SK-N-SH (cell line): ENCODE data around the gene DMD.

Source experiments
- CTCF ChIP-seq: fragments of 200-600 bp; sonication (generic); IDR thresholded peaks from 2 replicates; pipeline ENCODE4 v1.6.1; 2017; ENCODE audit warnings: antibody characterized with exemption, mild to moderate bottlenecking, moderate library complexity
- JUND ChIP-seq: IDR thresholded peaks from 2 replicates; pipeline ENCODE4 v1.4.0; 2012
- NFIC ChIP-seq: IDR thresholded peaks from 2 replicates; pipeline ENCODE4 v1.4.0; 2012; ENCODE audit warnings: borderline replicate concordance
- NRF1 ChIP-seq: IDR thresholded peaks from 2 replicates; pipeline ENCODE4 v1.6.1; 2012; ENCODE audit warnings: low read depth, mild to moderate bottlenecking, low read length
- POLR2AphosphoS5 ChIP-seq: IDR thresholded peaks from 2 replicates; pipeline ENCODE4 v1.6.1; 2012; ENCODE audit warnings: low read depth, low read length
- REST ChIP-seq: IDR thresholded peaks from 2 replicates; pipeline ENCODE4 v1.6.1; 2012; ENCODE audit warnings: mild to moderate bottlenecking, low read depth, low read length, moderate library complexity
- RFX5 ChIP-seq: IDR thresholded peaks from 2 replicates; pipeline ENCODE4 v1.6.1; 2012; ENCODE audit warnings: mild to moderate bottlenecking, improper control_type of control experiment, low read length
- TAF1 ChIP-seq: IDR thresholded peaks from 2 replicates; pipeline ENCODE4 v1.6.1; 2012; ENCODE audit warnings: low read depth, mild to moderate bottlenecking, low read length, moderate library complexity, borderline replicate concordance
- YY1 ChIP-seq: IDR thresholded peaks from 2 replicates; pipeline ENCODE4 v1.4.0; 2012; ENCODE audit warnings: low read depth, mild to moderate bottlenecking
- ZBTB33 ChIP-seq: IDR thresholded peaks from 2 replicates; pipeline ENCODE4 v1.4.0; 2012; ENCODE audit warnings: low read depth, borderline replicate concordance

- TF ChIP-seq CTCF, result peak; percentile 18; the same call in 1 of the 2 replicates
- TF ChIP-seq POLR2AphosphoS5, result no peak
- no peak for TF ChIP-seq NRF1
- no peak for TF ChIP-seq REST
- TF ChIP-seq NFIC, result no peak
- TF ChIP-seq JUND, result no peak
- TF ChIP-seq ZBTB33, result no peak
- TF ChIP-seq TAF1, result no peak
- no peak for TF ChIP-seq RFX5
- no peak for TF ChIP-seq YY1
Measured at GRCh38 chrX:31609130-31609529, 1602.2 kb downstream of the DMD start.
